HG02623 (cell line): ENCODE measurements around the gene GADL1.

ENCODE experiments used
- ATAC-seq: cut with Tn5 transposase; IDR thresholded peaks from one replicate; pipeline ENCODE4 v1.9.1; 2021; ENCODE audit warnings: moderate library complexity; ENCODE audit not compliant: unreplicated experiment

GADL1 gene

GRCh38 chr3:30699927-30700326 lies 194.5 kb downstream of the GADL1 start:
- no peak for ATAC-seq

DNA sequence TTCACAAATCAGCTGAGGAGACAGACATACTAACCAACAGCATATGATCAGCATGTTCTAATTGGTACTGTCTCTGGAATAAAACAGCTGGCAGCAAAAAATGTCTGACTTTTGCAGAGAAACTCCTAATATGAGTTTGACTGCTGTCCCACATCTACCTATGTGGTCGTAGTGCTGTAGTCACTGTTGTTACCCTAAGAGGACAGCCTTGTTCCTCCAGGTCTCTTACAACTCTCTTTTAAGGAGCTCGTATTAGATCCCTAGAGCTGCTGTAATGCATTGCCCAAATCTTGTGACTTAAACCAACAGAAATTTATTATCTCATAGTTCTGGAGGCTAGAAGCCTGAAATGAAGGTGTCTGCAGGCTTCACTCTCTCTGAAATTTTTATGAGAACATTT lies 195.9 kb downstream of the GADL1 start:
- no peak for ATAC-seq

- ATAC-seq: no peak
Observed at GRCh38 chr3:30696896-30697295, 197.6 kb downstream of the GADL1 start.

- ATAC-seq: no peak
Observed at GRCh38 chr3:30696403-30696819, 198.1 kb downstream of the GADL1 start.

DNA sequence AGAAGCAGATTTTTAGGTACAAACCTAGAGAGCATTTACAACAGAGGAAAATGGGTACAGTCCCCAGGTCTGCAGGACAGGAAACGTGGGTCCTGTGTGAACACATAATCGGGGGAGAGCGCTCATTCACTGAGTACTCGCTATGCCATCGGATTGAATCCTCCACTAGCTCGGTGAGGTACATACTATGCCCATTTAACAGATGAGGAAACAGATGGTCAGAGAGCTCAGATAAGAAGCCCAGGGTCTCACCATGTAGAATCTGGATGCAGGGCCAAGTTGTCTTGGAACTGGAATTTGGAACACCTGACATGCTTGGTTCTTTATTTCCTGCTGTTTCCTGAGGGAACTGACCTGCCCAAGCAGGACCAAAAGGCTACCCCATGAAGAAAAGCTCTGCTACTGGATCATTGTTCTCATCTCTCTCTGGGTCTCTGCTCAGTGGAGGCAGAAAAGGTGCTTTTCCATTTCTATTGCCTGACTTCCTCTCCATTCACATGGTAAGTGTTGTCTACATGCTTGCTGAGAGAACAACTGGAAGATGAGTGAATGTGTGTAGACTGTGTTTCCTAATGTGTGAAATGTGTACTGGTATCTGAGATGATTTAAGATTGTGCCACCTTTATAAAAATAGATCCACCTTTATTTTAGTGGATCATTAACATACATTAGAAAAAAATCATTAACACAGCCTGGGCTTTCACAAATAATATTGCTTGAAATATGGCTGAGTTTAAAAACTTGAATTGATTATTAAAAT lies 199.0 kb downstream of the GADL1 start:
- no peak for ATAC-seq

- no peak for ATAC-seq
Observed at GRCh38 chr3:30694668-30695067, 199.8 kb downstream of the GADL1 start.

GRCh38 chr3:30694148-30694547 lies 200.3 kb downstream of the GADL1 start:
- no peak for ATAC-seq

DNA sequence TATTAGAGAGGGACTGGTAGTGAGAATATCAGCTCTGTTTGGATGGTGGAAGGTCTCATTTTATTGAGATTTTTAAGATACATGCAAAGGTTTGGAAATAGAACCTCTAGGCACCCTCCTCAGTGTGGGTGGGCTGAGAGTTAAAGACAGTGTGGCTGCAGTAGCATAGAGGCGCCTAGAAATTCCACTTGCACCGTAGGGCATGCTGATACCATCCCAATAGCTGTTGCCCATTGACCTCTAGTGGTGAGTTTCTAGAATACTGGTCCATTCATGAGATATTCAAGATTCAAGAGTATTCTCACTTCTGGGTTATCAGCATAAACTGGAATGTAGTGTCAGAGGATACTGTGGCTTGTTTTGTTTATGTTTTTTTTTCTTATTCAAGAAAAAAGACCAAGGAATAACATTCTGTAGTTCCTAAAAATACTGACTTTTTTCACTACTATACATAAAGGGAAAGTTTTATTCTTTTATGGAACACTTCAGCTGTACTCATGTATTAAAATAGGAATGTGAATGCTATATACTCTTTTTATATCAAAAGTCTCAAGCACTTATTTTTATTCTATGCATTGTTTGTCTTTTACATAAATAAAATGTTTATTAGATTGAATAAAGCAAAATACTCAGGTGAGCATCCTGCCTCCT lies 200.9 kb downstream of the GADL1 start:
- ATAC-seq: peak; percentile 95

GRCh38 chr3:30692498-30693130 lies 201.8 kb downstream of the GADL1 start:
- no peak for ATAC-seq

- ATAC-seq: no peak
Observed at GRCh38 chr3:30691944-30692343, 202.5 kb downstream of the GADL1 start.

DNA sequence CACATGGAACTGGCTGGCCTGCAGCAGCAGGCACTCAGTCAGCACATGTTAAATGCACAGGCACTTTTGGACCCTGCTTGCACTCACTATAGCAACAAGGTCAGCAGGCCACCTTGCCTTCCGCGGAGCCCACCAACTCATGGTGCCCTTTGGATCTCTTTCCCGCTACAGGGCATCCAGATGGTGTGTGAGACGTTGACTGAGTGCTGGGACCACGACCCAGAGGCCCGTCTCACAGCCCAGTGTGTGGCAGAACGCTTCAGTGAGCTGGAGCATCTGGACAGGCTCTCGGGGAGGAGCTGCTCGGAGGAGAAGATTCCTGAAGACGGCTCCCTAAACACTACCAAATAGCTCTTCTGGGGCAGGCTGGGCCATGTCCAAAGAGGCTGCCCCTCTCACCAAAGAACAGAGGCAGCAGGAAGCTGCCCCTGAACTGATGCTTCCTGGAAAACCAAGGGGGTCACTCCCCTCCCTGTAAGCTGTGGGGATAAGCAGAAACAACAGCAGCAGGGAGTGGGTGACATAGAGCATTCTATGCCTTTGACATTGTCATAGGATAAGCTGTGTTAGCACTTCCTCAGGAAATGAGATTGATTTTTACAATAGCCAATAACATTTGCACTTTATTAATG lies 203.1 kb downstream of the GADL1 start:
- ATAC-seq: no peak

GRCh38 chr3:30690199-30690598 lies 204.3 kb downstream of the GADL1 start:
- ATAC-seq: no peak

- no peak for ATAC-seq
Observed at GRCh38 chr3:30688776-30689641, 205.5 kb downstream of the GADL1 start.

DNA sequence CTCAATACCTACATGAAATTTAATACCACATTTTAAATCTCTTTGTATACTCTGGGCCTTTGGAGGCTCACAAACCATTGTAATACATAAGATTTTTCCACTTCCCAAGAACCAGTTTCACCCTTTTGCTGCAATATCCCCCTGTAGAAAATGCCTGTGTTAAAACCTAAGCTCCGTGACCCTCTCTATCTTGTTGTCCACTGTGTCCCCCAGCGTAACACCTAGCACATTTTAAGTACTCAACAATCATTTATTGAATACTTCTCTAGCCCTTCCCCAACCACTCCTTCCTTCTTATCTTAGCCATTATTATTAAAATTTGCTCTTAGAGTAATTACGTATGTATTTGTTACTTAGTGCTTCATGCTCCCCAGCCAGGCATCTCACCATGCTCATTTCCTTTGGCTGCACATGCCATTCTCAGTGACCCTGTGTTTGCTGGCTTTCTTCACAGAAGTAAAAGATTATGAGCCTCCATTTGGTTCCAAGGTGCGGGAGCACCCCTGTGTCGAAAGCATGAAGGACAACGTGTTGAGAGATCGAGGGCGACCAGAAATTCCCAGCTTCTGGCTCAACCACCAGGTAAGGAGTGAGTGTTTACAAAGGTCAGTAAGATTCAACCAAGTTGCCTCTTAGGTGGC lies 206.4 kb downstream of the GADL1 start:
- no peak for ATAC-seq

DNA sequence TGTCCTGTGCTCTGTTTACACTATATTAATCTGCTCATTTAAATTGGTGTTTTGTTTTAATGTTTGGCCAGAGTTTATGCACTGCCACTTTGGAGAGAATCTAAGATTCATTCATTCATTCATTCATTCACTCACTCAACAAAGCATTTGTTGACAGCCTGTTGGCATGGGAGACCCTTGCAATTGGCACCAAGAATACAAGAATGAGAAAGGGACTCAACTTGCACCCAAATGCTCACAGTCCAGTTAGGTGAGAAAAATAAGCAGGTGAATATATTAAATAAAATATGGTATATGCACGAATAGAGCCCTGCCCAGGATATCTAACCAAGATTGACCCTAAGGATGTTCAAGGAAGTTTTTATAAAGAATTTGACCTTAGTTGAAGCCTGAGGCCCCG lies 207.7 kb downstream of the GADL1 start:
- no peak for ATAC-seq

GRCh38 chr3:30686176-30686575 lies 208.3 kb downstream of the GADL1 start:
- ATAC-seq: no peak

- no peak for ATAC-seq
Observed at GRCh38 chr3:30685267-30685667, 209.2 kb downstream of the GADL1 start.

DNA sequence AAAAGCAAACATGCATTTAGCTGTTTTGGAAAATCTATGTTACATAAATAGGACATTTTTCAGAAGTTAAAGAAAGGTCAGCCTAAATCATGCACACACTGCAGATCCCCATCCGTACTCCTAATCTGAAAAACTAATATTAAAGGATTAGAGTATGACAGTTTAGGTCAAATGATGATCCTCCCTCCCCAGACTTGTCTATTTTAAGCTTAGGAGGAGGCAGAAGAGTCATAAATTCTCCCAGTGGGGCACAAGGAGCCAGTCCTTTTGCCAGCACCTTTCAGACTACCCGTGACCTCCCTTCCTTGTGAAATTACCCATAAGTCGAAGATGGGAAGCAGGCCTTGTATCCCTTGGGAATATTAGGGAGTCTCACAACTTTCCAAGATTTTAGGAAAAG lies 210.1 kb downstream of the GADL1 start:
- no peak for ATAC-seq

DNA sequence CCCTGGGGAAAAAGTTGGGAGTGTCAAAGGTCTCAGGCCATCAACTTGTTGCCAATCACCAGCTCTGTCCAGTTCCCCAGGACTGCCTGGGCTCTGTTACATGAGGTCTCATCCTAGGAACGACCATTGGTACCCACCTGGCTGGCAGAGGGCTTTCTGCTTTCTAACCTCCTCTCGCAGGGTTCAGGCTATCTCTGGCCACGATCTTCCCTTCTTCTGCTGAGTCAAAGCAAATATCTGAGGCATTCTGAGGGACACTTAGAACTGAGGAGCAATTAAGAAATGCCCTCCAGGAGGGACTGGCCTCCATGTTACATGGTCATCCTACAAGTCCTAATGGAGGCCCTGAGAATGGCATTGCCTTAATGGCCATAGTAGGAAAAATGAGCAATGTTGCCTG lies 210.7 kb downstream of the GADL1 start:
- ATAC-seq: no peak

GRCh38 chr3:30682434-30683155 lies 211.9 kb downstream of the GADL1 start:
- no peak for ATAC-seq
